K562 (cell line): ENCODE results near the gene MACROD2.

Source experiments
- FOS ChIP-seq: IDR thresholded peaks from 3 replicates; pipeline ENCODE4 v1.6.1; 2011; ENCODE audit not compliant: insufficient read length; ENCODE audit errors: extremely low read depth
- HOMEZ ChIP-seq: fragments of 250-450 bp; sonication (Bioruptor Pico); IDR thresholded peaks from 2 replicates; pipeline ENCODE4 v1.4.0; 2020; ENCODE audit warnings: mild to moderate bottlenecking, moderate library complexity
- HSF4 ChIP-seq: fragments of 250-450 bp; sonication (Bioruptor Pico); IDR thresholded peaks from 2 replicates; pipeline ENCODE4 v2.1.2; 2022; ENCODE audit warnings: mild to moderate bottlenecking, moderate library complexity, borderline replicate concordance
- MAFF ChIP-seq: IDR thresholded peaks from 2 replicates; pipeline ENCODE4 v1.6.1; 2012; ENCODE audit warnings: low read length, improper control_type of control experiment
- MTA1 ChIP-seq: fragments of 450-650 bp; IDR thresholded peaks from 2 replicates; pipeline ENCODE4 v1.6.1; 2017; ENCODE audit warnings: borderline replicate concordance
- PATZ1 ChIP-seq: fragments of 250-450 bp; sonication (Bioruptor Pico); IDR thresholded peaks from 2 replicates; pipeline ENCODE4 v1.5.0; 2020; ENCODE audit warnings: mild to moderate bottlenecking, borderline replicate concordance
- POU5F1 ChIP-seq: fragments of 150-350 bp; IDR thresholded peaks from 2 replicates; pipeline ENCODE4 v1.6.1; 2014; ENCODE audit warnings: borderline replicate concordance, low read length, low read depth, mild to moderate bottlenecking; ENCODE audit not compliant: partially characterized antibody
- SIN3B ChIP-seq: fragments of 450-650 bp; IDR thresholded peaks from 2 replicates; pipeline ENCODE4 v1.6.1; 2017; ENCODE audit warnings: low read depth, mild to moderate bottlenecking, moderate library complexity
- SP2 ChIP-seq: IDR thresholded peaks from 2 replicates; pipeline ENCODE4 v1.6.1; 2011; ENCODE audit warnings: mild to moderate bottlenecking, low read depth, low read length, moderate library complexity; ENCODE audit not compliant: poor library complexity, severe bottlenecking; ENCODE audit errors: extremely low read depth
- TAF1 ChIP-seq: IDR thresholded peaks from 2 replicates; pipeline ENCODE4 v1.6.1; 2011; ENCODE audit warnings: mild to moderate bottlenecking, low read length, moderate library complexity; ENCODE audit not compliant: insufficient read depth, control insufficient read depth, severe bottlenecking; ENCODE audit errors: extremely low read depth
- TBL1XR1 ChIP-seq, 2 experiments: IDR thresholded peaks; 2 replicates each; pipeline ENCODE4 v1.6.1; 2012; ENCODE audit warnings: improper control_type of control experiment in 2 of 2, low read length in 2 of 2, mild to moderate bottlenecking in 1 of 2
- ZNF121 ChIP-seq: sonication (generic); formaldehyde crosslinking; conservative IDR thresholded peaks from 2 replicates; pipeline ENCODE4 v1.8.0; 2022; ENCODE audit warnings: missing genetic modification reagents
- ZNF41 ChIP-seq: fragments of 250-450 bp; sonication (Bioruptor Pico); conservative IDR thresholded peaks from 2 replicates; pipeline ENCODE4 v1.4.0; 2020; ENCODE audit warnings: mild to moderate bottlenecking
- ZNF507 ChIP-seq: conservative IDR thresholded peaks from 2 replicates; pipeline ENCODE4 v1.6.1; 2017; ENCODE audit warnings: missing genetic modification characterization, missing compliant biosample characterization

GRCh38 chr20:15942130-15942529, 1946.8 kb downstream of the MACROD2 start:
- TF ChIP-seq TBL1XR1 (IDR thresholded peaks at IDR 0.05; ENCODE audit: low read length in 2 of 2) (no peak), TAF1 (no peak), PATZ1 (CRISPR knock-in tag) (no peak), MTA1 (no peak), ZNF507 (tag) (no peak), SP2 (no peak), POU5F1 (no peak), HOMEZ (CRISPR knock-in tag) (no peak), ZNF121 (no peak), MAFF (no peak), SIN3B (no peak), FOS (no peak), HSF4 (no peak), ZNF41 (CRISPR knock-in tag) (no peak)
